ENCODE data around the gene WDR62.

Gene WDR62

DNA sequence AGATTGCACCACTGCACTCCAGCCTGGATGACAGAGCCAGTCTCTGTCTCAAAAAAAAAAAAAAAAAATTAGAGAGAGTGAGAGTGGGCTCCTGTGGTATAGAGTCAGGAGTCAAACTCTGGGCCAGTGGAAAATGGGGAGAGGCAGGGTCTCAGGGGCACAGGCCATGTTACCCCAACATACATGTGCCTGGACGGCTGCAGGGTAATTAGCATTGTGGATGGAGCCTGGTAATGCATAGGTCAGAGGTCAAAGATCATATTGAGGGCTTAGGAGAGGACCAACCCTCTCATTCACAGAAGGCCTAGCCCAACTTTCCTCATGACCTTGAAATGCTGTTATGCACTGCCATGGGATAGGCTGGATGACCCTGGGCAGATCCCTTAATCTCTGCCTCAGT lies 29.2 kb upstream of the WDR62 start:
- TF ChIP-seq CTCF (IDR thresholded peaks at IDR 0.05; ENCODE audit: low read depth, low read length): no peak
- H3K4me3 ChIP-seq (ENCODE audit: low read depth, low read length): no peak overlapping the region
- H3K36me3 ChIP-seq: peaks cover 35% of the 10 kb centered on the region
- no peak overlapping the region for H3K27ac ChIP-seq
- H3K27me3 ChIP-seq (ENCODE audit: insufficient read depth, low read depth, severe bottlenecking): no peaks in the 10 kb centered on the region
- no peak for DNase-seq
- no peaks in the 10 kb centered on the region for H3K9me3 ChIP-seq (ENCODE audit: severe bottlenecking)

DNA sequence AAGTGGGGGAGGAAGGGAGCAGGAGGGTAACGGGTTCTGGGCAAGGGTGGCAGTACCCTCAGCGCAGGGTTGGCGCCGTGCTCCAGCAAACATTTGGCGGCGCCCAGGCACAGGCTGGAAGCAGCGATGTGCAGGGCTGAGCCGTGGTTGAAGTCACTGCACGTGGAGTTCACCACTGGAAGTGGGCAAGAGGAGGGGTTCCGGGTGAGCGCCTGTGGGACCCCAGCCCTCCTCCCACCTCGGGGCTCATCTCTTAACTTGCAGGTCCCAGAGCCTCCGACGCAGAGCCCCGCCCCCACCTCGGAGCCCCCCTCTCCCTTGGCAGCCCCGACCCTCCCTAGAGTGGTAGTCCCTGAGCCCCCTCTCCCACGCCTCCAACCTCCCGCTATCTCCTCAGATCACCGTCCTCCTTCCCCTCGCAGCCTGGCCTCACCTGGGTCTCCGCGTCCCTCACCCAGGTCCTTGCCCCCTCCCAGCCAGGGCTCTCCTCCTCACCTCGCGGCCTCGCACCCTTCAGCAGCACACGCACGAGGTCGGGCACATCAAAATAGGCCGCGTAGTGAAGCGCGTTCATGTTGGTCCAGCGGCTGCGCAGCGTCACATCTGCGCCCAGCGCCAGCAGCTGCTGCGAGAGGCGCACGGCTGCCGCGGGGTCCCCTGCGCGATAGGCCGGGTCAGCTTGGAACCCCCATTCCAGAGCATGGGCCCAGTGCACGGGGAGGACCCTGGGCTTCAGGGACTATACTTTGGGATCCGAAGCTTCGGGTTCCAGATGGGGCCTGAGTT lies 28.4 kb upstream of the WDR62 start:
- Histone ChIP-seq H3K36me3 (peaks cover 32% of the 10 kb centered on the region), H3K27ac (no peak overlapping the region), H3K9me3 (ENCODE audit: severe bottlenecking) (no peaks in the 10 kb centered on the region), H3K4me3 (ENCODE audit: low read depth, low read length) (no peak overlapping the region), H3K27me3 (ENCODE audit: insufficient read depth, low read depth, severe bottlenecking) (no peaks in the 10 kb centered on the region)
- TF ChIP-seq CTCF (IDR thresholded peaks at IDR 0.05; ENCODE audit: low read depth, low read length): no peak
- DNase-seq: no peak

DNA sequence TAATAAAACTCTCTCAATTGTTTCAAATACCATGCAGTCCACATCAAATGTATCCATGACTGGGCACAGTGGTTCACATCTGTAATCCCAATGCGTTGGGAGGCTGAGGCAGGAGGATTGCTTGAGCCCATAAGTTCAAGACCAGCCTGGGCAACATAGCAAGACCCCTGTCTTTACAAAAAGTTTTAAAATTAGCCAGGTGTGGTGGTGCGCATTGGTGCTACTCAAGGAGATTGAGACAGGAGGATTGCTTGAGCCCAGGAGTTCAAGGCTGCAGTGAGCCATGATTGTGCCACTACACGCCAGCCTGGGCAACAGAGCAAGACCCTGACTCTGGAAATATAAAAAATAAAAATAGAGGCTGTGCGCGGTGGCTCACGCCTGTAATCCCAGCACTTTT lies 27.0 kb upstream of the WDR62 start:
- H3K27ac ChIP-seq: no peak overlapping the region
- TF ChIP-seq CTCF (IDR thresholded peaks at IDR 0.05; ENCODE audit: low read depth, low read length): no peak
- H3K4me3 ChIP-seq (ENCODE audit: low read depth, low read length): no peak overlapping the region
- no peaks in the 10 kb centered on the region for H3K9me3 ChIP-seq (ENCODE audit: severe bottlenecking)
- H3K27me3 ChIP-seq (ENCODE audit: insufficient read depth, low read depth, severe bottlenecking): no peaks in the 10 kb centered on the region
- DNase-seq: no peak
- peaks cover 25% of the 10 kb centered on the region for H3K36me3 ChIP-seq

- Histone ChIP-seq H3K4me3 (ENCODE audit: low read depth, low read length) (no peak overlapping the region), H3K27me3 (ENCODE audit: insufficient read depth, low read depth, severe bottlenecking) (no peaks in the 10 kb centered on the region), H3K27ac (no peak overlapping the region), H3K9me3 (ENCODE audit: severe bottlenecking) (no peaks in the 10 kb centered on the region), H3K36me3 (peaks cover 25% of the 10 kb centered on the region)
- DNase-seq: no peak
- TF ChIP-seq CTCF (IDR thresholded peaks at IDR 0.05; ENCODE audit: low read depth, low read length): no peak
Observed at GRCh38 chr19:36028313-36029041, 26.2 kb upstream of the WDR62 start.

- Histone ChIP-seq H3K4me3 (ENCODE audit: low read depth, low read length) (no peak overlapping the region), H3K9me3 (ENCODE audit: severe bottlenecking) (no peaks in the 10 kb centered on the region), H3K36me3 (peaks cover 16% of the 10 kb centered on the region), H3K27ac (no peak overlapping the region), H3K27me3 (ENCODE audit: insufficient read depth, low read depth, severe bottlenecking) (no peaks in the 10 kb centered on the region)
- no peak for TF ChIP-seq CTCF (IDR thresholded peaks at IDR 0.05; ENCODE audit: low read depth, low read length)
- DNase-seq: no peak
Observed at GRCh38 chr19:36030264-36031148, 24.2 kb upstream of the WDR62 start.
